Stimulated activated CD4-positive, alpha-beta T cell treated with anti-CD3 and anti-CD28 coated beads, Interleukin-2, amount 100 ng/mL, for 48 hours (primary cell): Measurements from ENCODE around the gene R3HCC1L.

ENCODE experiments used
- DNase-seq, 2 donors: peaks; one replicate each; pipeline ENCODE4 v3.0.0-alpha.2; 2020

R3HCC1L gene

GRCh38 chr10:98292971-98293370 lies 158.5 kb downstream of the R3HCC1L start:
- DNase-seq, result no peak

GRCh38 chr10:98293550-98294269 lies 159.3 kb downstream of the R3HCC1L start:
- DNase-seq, result no peak

GRCh38 chr10:98294270-98294627 lies 159.8 kb downstream of the R3HCC1L start:
- DNase-seq, result no peak
